NCI-H82 (cell line): ENCODE measurements around the gene GPX4.

Experiments used
- DNase-seq: peaks from one replicate; lab custom pipeline; 2025; lab: John Stamatoyannopoulos, UW

The GPX4 gene

GRCh38 chr19:1103708-1104310 lies at the start of gene GPX4:
Gene GPX4 (plus strand): TSS chr19:1103994. CDS start chr19:1104044, 50 bp downstream.
- DNase-seq = peak; percentile 99

GRCh38 chr19:1054102-1055027 lies 49.4 kb upstream of the GPX4 start:
- no peak for DNase-seq

- no peak for DNase-seq
Observed at GRCh38 chr19:1055028-1055425, 48.8 kb upstream of the GPX4 start.

GRCh38 chr19:1055886-1056620 lies 47.7 kb upstream of the GPX4 start:
- DNase-seq = no peak

- peak; percentile 54 for DNase-seq
Observed at GRCh38 chr19:1057176-1057855, 46.5 kb upstream of the GPX4 start.

GRCh38 chr19:1058112-1058511 lies 45.7 kb upstream of the GPX4 start:
- no peak for DNase-seq

- no peak for DNase-seq
Observed at GRCh38 chr19:1060689-1061088, 43.1 kb upstream of the GPX4 start.

GRCh38 chr19:1061987-1062386 lies 41.8 kb upstream of the GPX4 start:
- DNase-seq = no peak

GRCh38 chr19:1062387-1063029 lies 41.3 kb upstream of the GPX4 start:
- DNase-seq = no peak

GRCh38 chr19:1063030-1063908 lies 40.5 kb upstream of the GPX4 start:
- DNase-seq = no peak

GRCh38 chr19:1063909-1064660 lies 39.7 kb upstream of the GPX4 start:
- DNase-seq = no peak

GRCh38 chr19:1064661-1065605 lies 38.9 kb upstream of the GPX4 start:
- DNase-seq = peak; percentile 50

GRCh38 chr19:1065606-1066109 lies 38.1 kb upstream of the GPX4 start:
- DNase-seq = no peak

GRCh38 chr19:1066251-1066747 lies 37.5 kb upstream of the GPX4 start:
- DNase-seq = no peak

- DNase-seq = no peak
Observed at GRCh38 chr19:1066748-1067340, 37.0 kb upstream of the GPX4 start, which contains the start of gene ARHGAP45. Gene ARHGAP45 (plus strand): TSS chr19:1067167. CDS start chr19:1067406, 239 bp downstream.

- no peak for DNase-seq
Observed at GRCh38 chr19:1067341-1067957, 36.3 kb upstream of the GPX4 start.
